Epithelial cell of esophagus (primary cell): ENCODE measurements around the gene PRELID3B.

Experiments used
- DNase-seq: peaks from one replicate; pipeline ENCODE4 v3.0.0; 2010; ENCODE audit warnings: low read depth
- H3K4me3 ChIP-seq: 2 replicates; pipeline ENCODE4 v1.5.1; 2011; ENCODE audit warnings: mild to moderate bottlenecking, low read length, control low read depth
- TF ChIP-seq, protein P1 (sequence below): IDR thresholded peaks from 2 replicates; pipeline ENCODE4 v1.5.1; 2011; ENCODE audit warnings: low read depth, mild to moderate bottlenecking, low read length, control low read depth, inconsistent platforms; ENCODE audit not compliant: insufficient read depth; ENCODE audit errors: missing control alignments

Gene PRELID3B

DNA sequence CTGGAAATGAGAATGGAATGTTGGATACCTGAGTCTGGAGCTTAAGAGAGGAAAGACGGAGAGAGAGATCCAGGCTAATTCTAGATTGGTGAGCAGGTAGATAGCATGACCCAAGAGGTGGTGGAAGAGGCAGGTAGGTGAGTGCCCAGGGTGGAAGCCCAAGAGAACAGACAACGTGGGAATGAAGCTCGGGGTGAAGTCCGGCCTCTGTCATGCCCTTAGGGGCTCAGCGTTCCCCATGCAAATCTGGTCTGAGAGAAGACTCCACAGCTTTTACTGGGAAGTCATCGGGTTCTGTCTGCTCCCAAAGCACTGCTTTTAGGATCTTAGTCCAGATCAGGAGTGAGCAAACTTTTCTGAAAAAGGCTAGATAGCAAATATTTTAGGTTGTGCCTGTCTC lies 57.9 kb downstream of the PRELID3B start:
- DNase-seq: no peak
- H3K4me3 ChIP-seq: no peak overlapping the region
- TF ChIP-seq, protein P1, sequence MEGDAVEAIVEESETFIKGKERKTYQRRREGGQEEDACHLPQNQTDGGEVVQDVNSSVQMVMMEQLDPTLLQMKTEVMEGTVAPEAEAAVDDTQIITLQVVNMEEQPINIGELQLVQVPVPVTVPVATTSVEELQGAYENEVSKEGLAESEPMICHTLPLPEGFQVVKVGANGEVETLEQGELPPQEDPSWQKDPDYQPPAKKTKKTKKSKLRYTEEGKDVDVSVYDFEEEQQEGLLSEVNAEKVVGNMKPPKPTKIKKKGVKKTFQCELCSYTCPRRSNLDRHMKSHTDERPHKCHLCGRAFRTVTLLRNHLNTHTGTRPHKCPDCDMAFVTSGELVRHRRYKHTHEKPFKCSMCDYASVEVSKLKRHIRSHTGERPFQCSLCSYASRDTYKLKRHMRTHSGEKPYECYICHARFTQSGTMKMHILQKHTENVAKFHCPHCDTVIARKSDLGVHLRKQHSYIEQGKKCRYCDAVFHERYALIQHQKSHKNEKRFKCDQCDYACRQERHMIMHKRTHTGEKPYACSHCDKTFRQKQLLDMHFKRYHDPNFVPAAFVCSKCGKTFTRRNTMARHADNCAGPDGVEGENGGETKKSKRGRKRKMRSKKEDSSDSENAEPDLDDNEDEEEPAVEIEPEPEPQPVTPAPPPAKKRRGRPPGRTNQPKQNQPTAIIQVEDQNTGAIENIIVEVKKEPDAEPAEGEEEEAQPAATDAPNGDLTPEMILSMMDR: no peak
